Esophagus (tissue), 2 donors: ENCODE results near the gene ULK2. TPM values are rescaled to one million over a fixed set of nuclear protein-coding genes. Genes with fewer than 3 reads are reported as not detected.
"Not testable (repeated sequence)": the region's sequence is repeated elsewhere in the genome, so short reads cannot be mapped to it uniquely, and the experiment has no call there.

Source experiments
- H3K27ac ChIP-seq, 2 donors: one replicate each; pipeline ENCODE4 v1.5.1; 2013; ENCODE audit warnings: low read depth in 2 of 2, mild to moderate bottlenecking in 2 of 2, inconsistent platforms in 1 of 2, low read length in 1 of 2, moderate library complexity in 1 of 2
- H3K27me3 ChIP-seq, 2 donors: one replicate each; pipeline ENCODE4 v1.6.1; 2013; ENCODE audit warnings: low read length in 2 of 2, control low read depth in 1 of 2, mild to moderate bottlenecking in 1 of 2; ENCODE audit not compliant: insufficient read depth in 2 of 2, control insufficient read depth in 1 of 2
- H3K36me3 ChIP-seq, 2 donors: one replicate each; pipeline ENCODE4 v1.6.1; 2013; ENCODE audit warnings: low read length in 1 of 2; ENCODE audit not compliant: control insufficient read depth in 2 of 2, insufficient read depth in 2 of 2
- H3K4me1 ChIP-seq, 2 donors: one replicate each; pipeline ENCODE4 v1.6.1; 2013; ENCODE audit warnings: low read length in 1 of 2; ENCODE audit not compliant: control insufficient read depth in 2 of 2, insufficient read depth in 2 of 2
- H3K4me3 ChIP-seq, 2 donors: one replicate each; pipeline ENCODE4 v1.5.1; 2013; ENCODE audit warnings: low read length in 2 of 2, mild to moderate bottlenecking in 2 of 2, low read depth in 1 of 2, moderate library complexity in 1 of 2
- H3K9me3 ChIP-seq, 2 donors: one replicate each; pipeline ENCODE4 v1.6.1; 2013; ENCODE audit warnings: mild to moderate bottlenecking in 2 of 2, low read depth in 1 of 2, low read length in 1 of 2, moderate library complexity in 1 of 2; ENCODE audit not compliant: control insufficient read depth in 2 of 2, insufficient read depth in 1 of 2
- WGBS, 2 donors: extraction: QIAGEN DNeasy Blood & Tissue Kit; methylation state at CpG; one replicate each; pipeline ENCODE4 v1.1.7; 2013; 5-methylcytosine and 5-hydroxymethylcytosine counted together
- polyA plus RNA-seq, 2 donors: library from polyadenylated mRNA; stranded (reverse); fragments of 200-250 nt; gene quantifications; one replicate each; pipeline ENCODE4 v1.2.3, GENCODE V29; 2013
- donor health status: healthy with polysubstance abuse.
- donor health status: Bipolar disorder and iron deficiency.

Gene ULK2
- polyA plus RNA-seq, 2 donors: 4.2 to 5.4 TPM

- 87 to 90% methylated on average over 10 of the region's 10 CpGs for WGBS, 2 donors
- H3K27ac ChIP-seq: no peak overlapping the region
- H3K9me3 ChIP-seq: no peaks in the 10 kb centered on the region
- no peaks in the 10 kb centered on the region for H3K4me1 ChIP-seq
- no peaks in the 10 kb centered on the region for H3K27me3 ChIP-seq
- H3K36me3 ChIP-seq: no peaks in the 10 kb centered on the region
- no peak overlapping the region for H3K4me3 ChIP-seq
These were observed 6.5 kb upstream of the ULK2 start for GRCh38 chr17:19874256-19874655.

- Histone ChIP-seq H3K4me1 (no peaks in the 10 kb centered on the region), H3K27ac (no peak overlapping the region), H3K36me3 (no peaks in the 10 kb centered on the region), H3K27me3 (no peaks in the 10 kb centered on the region), H3K4me3 (no peak overlapping the region), H3K9me3 (no peaks in the 10 kb centered on the region)
- WGBS, 2 donors: 92 to 94% methylated on average over 3 of the region's 3 CpGs
These were observed 5.6 kb upstream of the ULK2 start for GRCh38 chr17:19873346-19873745.

GRCh38 chr17:19868079-19868395, 301 bp upstream of the ULK2 start:
- Histone ChIP-seq H3K4me1 (no peaks in the 10 kb centered on the region), H3K9me3 (no peaks in the 10 kb centered on the region), H3K27me3 (no peaks in the 10 kb centered on the region), H3K4me3 (peak overlapping the region; percentile 73 to 89), H3K27ac (peak overlapping the region; percentile 47 to 86), H3K36me3 (no peaks in the 10 kb centered on the region)
- WGBS, 2 donors: 35 to 36% methylated on average over 23 of the region's 23 CpGs

GRCh38 chr17:19867079-19867328, 732 bp downstream of the ULK2 start:
- no peaks in the 10 kb centered on the region for H3K36me3 ChIP-seq
- H3K4me1 ChIP-seq: no peaks in the 10 kb centered on the region
- H3K27me3 ChIP-seq: no peaks in the 10 kb centered on the region
- H3K9me3 ChIP-seq: no peaks in the 10 kb centered on the region
- peak overlapping the region; percentile 47 to 86 for H3K27ac ChIP-seq
- WGBS, 2 donors: 0 to 1% methylated on average over 25 to 27 of the region's 27 CpGs
- peak overlapping the region; percentile 73 to 89 for H3K4me3 ChIP-seq

GRCh38 chr17:19865021-19865420, 2.7 kb downstream of the ULK2 start:
- Histone ChIP-seq H3K4me1 (peaks cover 0 to 3% of the 10 kb centered on the region in 2 donors), H3K4me3 (no peak overlapping the region), H3K27me3 (no peaks in the 10 kb centered on the region), H3K9me3 (no peaks in the 10 kb centered on the region), H3K27ac (no peak overlapping the region), H3K36me3 (no peaks in the 10 kb centered on the region)
- 77 to 88% methylated on average over 3 of the region's 3 CpGs for WGBS, 2 donors

- not testable (repeated sequence) for H3K9me3 ChIP-seq, H3K27ac ChIP-seq, H3K4me1 ChIP-seq, H3K36me3 ChIP-seq, H3K27me3 ChIP-seq, H3K4me3 ChIP-seq
- WGBS, 2 donors: 94 to 96% methylated on average over 9 of the region's 9 CpGs
These were observed 7.0 kb downstream of the ULK2 start for GRCh38 chr17:19860647-19861177.

GRCh38 chr17:19857640-19858039, 10.1 kb downstream of the ULK2 start:
- Histone ChIP-seq H3K4me3 (no peak overlapping the region), H3K27ac (no peak overlapping the region), H3K9me3 (no peaks in the 10 kb centered on the region), H3K27me3 (no peaks in the 10 kb centered on the region), H3K36me3 (no peaks in the 10 kb centered on the region), H3K4me1 (peaks cover 0 to 3% of the 10 kb centered on the region in 2 donors)
- WGBS, 2 donors: 80 to 86% methylated on average over 2 of the region's 2 CpGs

- Histone ChIP-seq H3K27ac (no peak overlapping the region), H3K9me3 (no peaks in the 10 kb centered on the region), H3K27me3 (no peaks in the 10 kb centered on the region), H3K4me3 (no peak overlapping the region), H3K4me1 (no peaks in the 10 kb centered on the region), H3K36me3 (peaks cover 0 to 2% of the 10 kb centered on the region in 2 donors)
These were observed 33.8 kb downstream of the ULK2 start for GRCh38 chr17:19833914-19834313.

GRCh38 chr17:19830061-19830460, 37.7 kb downstream of the ULK2 start:
- Histone ChIP-seq H3K36me3 (peaks cover 0 to 2% of the 10 kb centered on the region in 2 donors), H3K27ac (no peak overlapping the region), H3K9me3 (no peaks in the 10 kb centered on the region), H3K27me3 (no peaks in the 10 kb centered on the region), H3K4me1 (no peaks in the 10 kb centered on the region), H3K4me3 (no peak overlapping the region)
- 92 to 93% methylated on average over 2 of the region's 2 CpGs for WGBS, 2 donors

GRCh38 chr17:19812407-19812806, 55.3 kb downstream of the ULK2 start:
- H3K27ac ChIP-seq: no peak overlapping the region
- H3K4me1 ChIP-seq: no peaks in the 10 kb centered on the region
- no peaks in the 10 kb centered on the region for H3K9me3 ChIP-seq
- no peak overlapping the region for H3K4me3 ChIP-seq
- H3K36me3 ChIP-seq: no peaks in the 10 kb centered on the region
- no peaks in the 10 kb centered on the region for H3K27me3 ChIP-seq
- 75 to 80% methylated on average over 3 of the region's 3 CpGs for WGBS, 2 donors
